Motor neuron (in vitro differentiated cells): ENCODE data around the gene MYBBP1A. TPM values are rescaled to one million over a fixed set of nuclear protein-coding genes. Genes with fewer than 3 reads are reported as not detected.

ENCODE experiments used
- ATAC-seq, 8 experiments: fragments of 200-7000 bp; cut with Tn5 transposase; replicated peaks in 6 of 8; 2 replicates each; pipeline ENCODE4 v1.8.0; 2021; ENCODE audit warnings: mild to moderate bottlenecking in 8 of 8, moderate library complexity in 8 of 8
- H3K27ac ChIP-seq, 2 donors: fragments of 250-450 bp; sonication (Bioruptor Pico); 2 replicates each; pipeline ENCODE4 v1.9.0; 2021; ENCODE audit warnings: antibody characterized with exemption in 2 of 2, mild to moderate bottlenecking in 2 of 2, moderate library complexity in 1 of 2
- H3K4me1 ChIP-seq, 2 donors: fragments of 250-450 bp; sonication (Bioruptor Pico); replicated peaks in 1 of 2; 2 replicates each; pipeline ENCODE4 v1.6.1; 2021; ENCODE audit warnings: antibody characterized with exemption in 2 of 2, mild to moderate bottlenecking in 2 of 2, moderate library complexity in 1 of 2
- H3K4me3 ChIP-seq, 5 donors: fragments of 250-450 bp; sonication (Bioruptor Pico); 2 replicates each; pipeline ENCODE4 v1.9.0; 2021; ENCODE audit warnings: antibody characterized with exemption in 5 of 5, mild to moderate bottlenecking in 5 of 5, moderate library complexity in 4 of 5
- WGBS, 10 experiments: fragments of 450-650 bp; shearing (Covaris generic); methylation state at CpG; one replicate each; pipeline ENCODE4 v1.0.0; 2022; 5-methylcytosine and 5-hydroxymethylcytosine counted together
- in situ Hi-C, 9 experiments: fragments of 400-800 bp; cut with MboI; loops; one replicate each; pipeline ENCODE4 v1.15.0; 2021; ENCODE audit warnings: low sequenced_read_pairs in 9 of 9, low pct_unique_long_range_greater_than_20kb in 2 of 9; ENCODE audit not compliant: unreplicated experiment in 9 of 9
- total RNA-seq, 8 experiments: library from RNA; unstranded; fragments of 300-600 nt; gene quantifications; 2 replicates each; pipeline versions ENCODE4 v1.2.3 to v1.2.4, GENCODE V29; 2022

The MYBBP1A gene
- total RNA-seq, 8 experiments from 2014 or later = 25.8 to 111 (median 38.2) TPM

- in situ Hi-C loops = no loop called here
- WGBS, 10 experiments = 40 to 80% (median 80%) methylated on average over 1 to 2 of the region's 17 CpGs; no CpG with 5 or more reads in 7 of the 10 experiments
- no peak for ATAC-seq
- peaks cover 5 to 8% of the 10 kb centered on the region in 2 donors for H3K4me1 ChIP-seq
- no peak overlapping the region for H3K4me3 ChIP-seq
- H3K27ac ChIP-seq = no peak overlapping the region
Measured at GRCh38 chr17:4559139-4559791, 4.1 kb upstream of the MYBBP1A start.

DNA sequence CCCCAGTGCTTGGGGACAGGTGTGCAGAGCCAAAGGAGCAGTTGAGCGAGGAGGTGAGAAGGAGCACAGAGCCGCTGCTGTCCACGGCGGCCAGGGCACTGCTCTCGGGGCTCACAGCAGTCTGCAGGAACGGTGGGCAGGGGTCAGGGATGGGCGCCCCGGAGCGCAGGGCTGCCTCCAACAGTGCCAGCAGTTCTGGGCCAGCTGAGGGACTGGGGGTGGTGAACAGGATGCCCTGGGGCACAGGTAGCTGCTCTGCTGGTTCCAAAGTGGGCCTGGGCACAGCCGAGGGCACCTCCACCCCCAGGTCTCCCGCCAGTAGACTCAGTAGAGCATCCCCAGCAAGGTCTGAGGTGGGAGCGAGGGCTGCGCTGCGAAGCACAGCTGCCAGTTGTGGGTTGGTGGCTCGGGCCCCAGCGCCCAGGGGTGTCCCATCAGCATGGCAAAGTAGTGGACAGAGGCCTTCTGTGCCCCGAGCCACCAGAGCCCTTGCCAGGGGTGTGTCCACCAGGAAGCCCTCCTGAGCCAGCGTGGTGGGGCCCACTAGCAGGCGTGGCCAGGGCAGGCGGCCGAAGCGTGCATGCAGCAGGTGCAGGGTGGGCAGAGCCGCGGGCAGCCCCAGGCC, 3.3 kb upstream of the MYBBP1A start:
- peaks cover 8 to 13% of the 10 kb centered on the region in 2 donors for H3K4me1 ChIP-seq
- WGBS, 10 experiments = 80 to 100% (median 87%) methylated on average over 2 to 5 of the region's 24 CpGs; no CpG with 5 or more reads in 6 of the 10 experiments
- H3K27ac ChIP-seq = no peak overlapping the region
- in situ Hi-C loops = no loop called here
- H3K4me3 ChIP-seq = no peak overlapping the region
- no peak for ATAC-seq

DNA sequence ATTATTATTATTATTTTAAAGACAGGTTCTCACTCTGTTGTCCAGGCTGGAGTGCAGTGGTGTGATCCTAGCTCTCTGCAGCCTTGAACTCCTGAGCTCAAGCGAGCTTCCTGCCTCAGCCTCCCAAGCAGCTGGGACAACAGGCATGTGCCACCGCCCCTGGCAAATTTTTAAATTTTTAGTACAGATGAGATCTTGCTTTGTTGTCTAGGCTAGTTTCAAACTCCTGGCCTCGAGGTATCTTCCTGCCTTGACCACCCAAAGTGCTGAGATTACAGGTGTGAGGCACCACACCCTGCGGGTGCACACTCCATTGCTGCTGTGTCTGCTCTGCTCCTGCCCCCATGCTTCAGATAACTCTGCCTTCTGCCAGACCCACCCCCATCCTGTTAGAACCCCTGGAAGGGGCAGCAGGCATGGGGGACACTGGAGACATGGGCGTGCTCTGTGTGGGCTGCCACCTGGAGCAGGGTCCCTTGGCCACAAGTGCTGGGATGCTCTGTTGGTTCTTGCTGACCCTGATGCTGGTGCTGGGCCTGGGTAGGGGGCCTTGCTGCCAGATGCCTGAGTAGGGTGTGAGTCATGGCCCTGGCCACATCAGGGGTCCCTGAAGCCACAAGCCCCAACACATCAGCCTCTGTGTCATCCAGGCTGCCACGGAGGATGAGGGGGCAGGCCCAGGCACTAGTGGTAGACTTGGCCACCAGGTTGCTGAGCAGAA, 2.6 kb upstream of the MYBBP1A start:
- 47 to 100% (median 100%) methylated on average over 1 to 2 of the region's 6 CpGs; no CpG with 5 or more reads in 3 of the 10 experiments for WGBS, 10 experiments
- no peak overlapping the region for H3K4me3 ChIP-seq
- H3K4me1 ChIP-seq = peaks cover 8 to 13% of the 10 kb centered on the region in 2 donors
- H3K27ac ChIP-seq = no peak overlapping the region
- no peak for ATAC-seq
- in situ Hi-C loops = no loop called here

DNA sequence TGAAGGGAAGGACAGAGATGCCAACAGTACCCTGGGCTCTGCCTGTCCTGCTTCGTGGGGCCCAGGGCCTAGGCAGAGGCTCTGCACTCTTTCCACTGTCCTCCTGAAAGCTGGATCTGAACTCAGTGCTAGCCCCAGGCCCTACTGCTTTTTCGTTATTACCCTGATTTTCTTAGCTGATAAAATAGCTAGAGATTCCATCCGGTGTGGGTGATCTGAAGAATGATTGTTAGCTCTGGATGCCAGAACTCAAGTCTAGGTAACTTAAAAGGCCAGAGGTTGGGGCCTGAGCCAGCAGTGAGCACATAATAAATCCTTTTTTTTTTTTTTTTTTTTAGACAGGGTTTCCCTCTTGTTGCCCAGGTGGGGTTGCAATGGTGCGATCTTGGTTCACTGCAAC, 1.8 kb upstream of the MYBBP1A start:
- no peak overlapping the region for H3K4me3 ChIP-seq
- ATAC-seq = no peak
- no peak overlapping the region for H3K27ac ChIP-seq
- peaks cover 8 to 13% of the 10 kb centered on the region in 2 donors for H3K4me1 ChIP-seq
- in situ Hi-C loops = no loop called here
- WGBS, 10 experiments = 0 to 100% (median 70%) methylated on average over 1 to 3 of the region's 4 CpGs; no CpG with 5 or more reads in 1 of the 10 experiments

DNA sequence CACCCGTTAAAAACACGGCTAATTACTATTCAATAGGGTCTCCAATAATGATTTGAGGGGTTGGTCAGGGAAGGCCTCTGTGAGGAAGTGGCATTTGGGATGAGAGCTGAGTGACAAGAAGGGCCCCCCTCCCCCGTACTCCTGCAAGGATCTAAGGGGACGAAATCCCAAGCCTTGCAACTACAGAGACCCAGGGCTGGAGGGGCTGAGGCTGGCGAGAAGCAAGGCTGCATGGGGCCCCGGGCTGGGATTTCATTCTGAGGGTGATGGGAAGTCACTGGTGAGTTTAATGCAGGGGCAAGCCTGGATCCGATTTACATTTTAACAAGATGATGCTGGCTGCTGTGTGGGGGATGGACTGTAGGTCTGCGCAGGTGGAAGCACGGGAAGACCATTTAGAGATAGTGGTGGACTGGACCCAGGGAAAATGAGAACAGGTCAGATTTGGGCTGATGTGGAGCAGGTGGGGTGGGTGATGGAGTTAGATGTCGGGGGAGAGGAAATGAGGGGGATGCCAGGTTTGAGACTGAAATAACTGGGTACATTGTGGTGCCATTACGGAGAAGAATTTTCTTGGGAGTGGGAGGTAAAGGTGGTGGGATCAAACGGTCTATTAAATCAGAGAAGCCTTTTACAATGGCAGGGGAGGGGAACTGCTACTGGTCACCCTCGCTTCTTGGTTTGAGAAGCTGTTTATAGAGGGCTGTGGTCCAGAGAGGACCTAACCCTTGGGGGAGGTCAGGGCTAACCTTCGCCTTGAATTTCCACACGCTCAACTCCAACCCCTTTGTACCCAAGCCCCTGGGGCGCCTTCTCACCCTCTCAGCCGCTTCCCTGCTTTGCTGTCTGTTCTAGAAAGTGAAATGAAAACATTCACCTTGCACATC, 932 bp upstream of the MYBBP1A start:
- Histone ChIP-seq H3K4me1 (peaks cover 8 to 13% of the 10 kb centered on the region in 2 donors), H3K4me3 (peak overlapping the region; percentile 51 to 77 (median 57)), H3K27ac (peak overlapping the region; percentile 77 to 84)
- ATAC-seq = peak in 3 of 8 experiments; percentile 1 to 7 (median 1)
- in situ Hi-C loops = no loop called here
- 20 to 100% (median 44%) methylated on average over 1 to 7 of the region's 17 CpGs; no CpG with 5 or more reads in 2 of the 10 experiments for WGBS, 10 experiments

DNA sequence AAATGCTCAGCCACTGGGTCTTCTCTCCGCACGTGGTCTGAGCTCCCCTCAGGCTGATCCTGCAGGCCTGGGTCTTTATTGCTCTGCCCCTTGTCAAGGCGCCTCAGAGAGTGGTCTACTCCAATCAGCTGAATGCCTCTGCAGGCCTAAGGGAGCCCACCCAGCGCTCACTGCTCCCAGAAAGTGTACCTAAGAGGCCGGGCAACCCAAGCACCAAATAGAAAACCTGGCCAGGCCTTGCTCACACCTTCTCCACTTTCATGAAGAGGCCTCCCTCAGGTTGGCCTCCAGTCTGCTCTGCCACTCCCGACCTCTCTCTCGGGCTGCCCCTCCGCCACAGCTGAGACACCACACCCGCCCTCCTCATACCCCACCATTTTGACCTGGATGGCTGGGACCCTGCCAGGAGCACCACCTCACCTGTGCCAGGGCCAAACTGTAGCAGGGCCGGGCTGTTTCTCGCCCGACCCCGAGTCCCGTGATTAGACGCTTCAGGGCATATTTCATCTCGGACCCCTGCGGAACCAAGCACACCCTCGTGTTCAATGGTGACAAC, 665 bp downstream of the MYBBP1A start:
- H3K27ac ChIP-seq = peak overlapping the region; percentile 11 to 70
- WGBS, 10 experiments = 0 to 12% (median 5%) methylated on average over 1 to 17 of the region's 18 CpGs; no CpG with 5 or more reads in 3 of the 10 experiments
- H3K4me3 ChIP-seq = peak overlapping the region; percentile 51 to 77 (median 57)
- peaks cover 8 to 13% of the 10 kb centered on the region in 2 donors for H3K4me1 ChIP-seq
- ATAC-seq = peak in 7 of 8 experiments; percentile 0 to 8 (median 2)
- in situ Hi-C loops = no loop called here

GRCh38 chr17:4553669-4554068, 1.5 kb downstream of the MYBBP1A start:
- no peak for ATAC-seq
- Histone ChIP-seq H3K4me1 (peaks cover 8 to 13% of the 10 kb centered on the region in 2 donors), H3K4me3 (peak overlapping the region in 2 of 5 donors; percentile 51 to 77), H3K27ac (no peak overlapping the region)
- in situ Hi-C loops = no loop called here
- WGBS, 10 experiments = 55 to 100% (median 85%) methylated on average over 1 to 6 of the region's 9 CpGs

- H3K4me3 ChIP-seq = no peak overlapping the region
- no peak for ATAC-seq
- WGBS, 10 experiments = 90 to 100% (median 100%) methylated on average over 1 to 12 of the region's 27 CpGs; no CpG with 5 or more reads in 3 of the 10 experiments
- peaks cover 8 to 13% of the 10 kb centered on the region in 2 donors for H3K4me1 ChIP-seq
- in situ Hi-C loops = no loop called here
- H3K27ac ChIP-seq = no peak overlapping the region
Measured at GRCh38 chr17:4551796-4552525, 3.2 kb downstream of the MYBBP1A start.

- Histone ChIP-seq H3K4me3 (no peak overlapping the region), H3K4me1 (peaks cover 7 to 9% of the 10 kb centered on the region in 2 donors), H3K27ac (no peak overlapping the region)
- ATAC-seq = no peak
- WGBS, 10 experiments = 60 to 100% (median 83%) methylated on average over 1 to 5 of the region's 8 CpGs; no CpG with 5 or more reads in 4 of the 10 experiments
- in situ Hi-C loops = no loop called here
Measured at GRCh38 chr17:4551141-4551540, 4.0 kb downstream of the MYBBP1A start.

DNA sequence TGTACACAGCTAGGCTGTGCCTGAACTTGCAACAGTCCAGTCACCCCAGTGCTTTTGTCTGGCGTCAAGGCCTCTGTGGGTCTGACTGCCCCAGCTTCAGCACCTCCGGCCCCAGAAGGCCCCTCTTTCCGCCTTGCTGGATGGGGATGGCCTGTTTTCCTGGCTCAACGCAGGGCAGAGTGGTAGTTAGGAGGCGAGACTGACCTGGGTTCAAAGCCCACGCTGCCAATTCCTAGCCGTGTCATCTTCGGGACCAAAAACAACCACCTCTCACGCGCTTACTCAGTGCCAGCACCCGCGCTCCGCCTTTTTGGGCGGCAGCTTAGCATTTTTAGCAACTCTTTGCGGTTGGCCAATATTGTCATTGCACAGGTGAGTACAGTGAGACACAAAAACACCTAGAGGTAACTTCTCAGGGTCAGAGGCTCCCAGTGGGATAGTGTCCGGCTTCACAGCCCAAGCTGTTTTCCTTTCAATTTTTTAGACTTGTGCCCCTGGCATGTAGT, 4.6 kb downstream of the MYBBP1A start:
- no peak overlapping the region for H3K4me3 ChIP-seq
- H3K27ac ChIP-seq = no peak overlapping the region
- 90 to 100% (median 100%) methylated on average over 1 to 11 of the region's 16 CpGs; no CpG with 5 or more reads in 3 of the 10 experiments for WGBS, 10 experiments
- in situ Hi-C loops = no loop called here
- peaks cover 3 to 5% of the 10 kb centered on the region in 2 donors for H3K4me1 ChIP-seq
- ATAC-seq = no peak

DNA sequence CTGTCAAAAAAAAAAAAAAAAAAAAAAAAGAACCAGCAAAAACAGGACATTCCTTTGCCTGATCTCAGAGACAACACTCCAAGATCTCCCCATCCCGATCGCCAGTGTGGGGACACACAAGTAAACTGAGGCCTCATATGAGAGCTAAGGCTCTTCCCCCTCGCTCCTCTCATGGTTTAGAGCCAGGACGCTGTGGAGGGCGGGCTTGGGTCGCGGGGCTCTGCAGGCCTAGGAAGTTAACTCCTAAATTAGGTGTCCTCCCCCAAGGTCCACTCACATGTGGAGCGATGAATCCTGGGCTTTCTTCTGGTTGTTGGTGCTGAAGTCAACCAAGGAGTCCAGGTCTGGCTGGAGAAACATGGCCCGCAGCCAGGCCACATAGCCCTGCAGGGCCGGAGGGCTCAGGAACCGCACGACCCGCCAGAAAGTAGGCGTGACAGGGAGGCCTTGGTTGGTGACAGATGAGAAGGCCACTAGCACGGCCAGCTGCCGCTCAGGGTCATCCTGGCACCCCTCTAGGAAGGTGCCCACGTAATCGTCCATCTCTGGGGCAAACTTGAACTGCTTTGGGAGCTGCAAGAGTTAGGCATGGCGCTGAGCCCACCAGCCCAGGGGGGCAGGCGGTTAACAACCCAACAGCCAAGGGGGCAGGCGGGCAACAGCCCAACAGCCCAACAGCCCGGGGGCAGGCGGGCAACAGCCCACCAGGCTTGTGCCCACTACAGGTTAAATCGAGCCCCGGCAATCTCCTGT, 5.2 kb downstream of the MYBBP1A start:
- Histone ChIP-seq H3K4me1 (peaks cover 3 to 5% of the 10 kb centered on the region in 2 donors), H3K4me3 (no peak overlapping the region), H3K27ac (no peak overlapping the region)
- ATAC-seq = no peak
- WGBS, 10 experiments = 78 to 100% (median 95%) methylated on average over 1 to 8 of the region's 25 CpGs; no CpG with 5 or more reads in 1 of the 10 experiments
- in situ Hi-C loops = no loop called here
